GM19467 (cell line): ENCODE data around the gene SEMA3C.

Experiments
- ATAC-seq: cut with Tn5 transposase; IDR thresholded peaks from one replicate; pipeline ENCODE4 v1.9.1; 2021; ENCODE audit warnings: mild to moderate bottlenecking, moderate library complexity; ENCODE audit not compliant: unreplicated experiment

Gene SEMA3C

DNA sequence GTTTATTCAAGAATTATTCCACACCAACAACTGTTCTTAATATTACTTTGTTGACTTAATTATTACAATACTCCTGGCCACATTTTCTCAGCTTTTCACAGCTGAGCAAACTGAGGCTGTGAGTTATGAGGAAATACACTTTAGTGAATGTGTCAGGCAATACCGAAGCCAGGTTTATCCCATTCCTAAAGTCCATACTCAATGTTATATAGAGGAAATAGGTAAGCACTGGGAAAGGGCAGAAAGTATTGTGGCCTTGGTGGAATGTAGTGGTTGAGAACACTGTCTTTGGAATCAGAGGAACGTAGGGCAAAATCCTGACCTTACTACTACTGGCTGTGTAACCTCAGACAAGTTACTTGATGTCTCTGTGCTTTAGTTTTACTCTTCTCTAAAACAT lies 169.6 kb downstream of the SEMA3C start:
- no peak for ATAC-seq

DNA sequence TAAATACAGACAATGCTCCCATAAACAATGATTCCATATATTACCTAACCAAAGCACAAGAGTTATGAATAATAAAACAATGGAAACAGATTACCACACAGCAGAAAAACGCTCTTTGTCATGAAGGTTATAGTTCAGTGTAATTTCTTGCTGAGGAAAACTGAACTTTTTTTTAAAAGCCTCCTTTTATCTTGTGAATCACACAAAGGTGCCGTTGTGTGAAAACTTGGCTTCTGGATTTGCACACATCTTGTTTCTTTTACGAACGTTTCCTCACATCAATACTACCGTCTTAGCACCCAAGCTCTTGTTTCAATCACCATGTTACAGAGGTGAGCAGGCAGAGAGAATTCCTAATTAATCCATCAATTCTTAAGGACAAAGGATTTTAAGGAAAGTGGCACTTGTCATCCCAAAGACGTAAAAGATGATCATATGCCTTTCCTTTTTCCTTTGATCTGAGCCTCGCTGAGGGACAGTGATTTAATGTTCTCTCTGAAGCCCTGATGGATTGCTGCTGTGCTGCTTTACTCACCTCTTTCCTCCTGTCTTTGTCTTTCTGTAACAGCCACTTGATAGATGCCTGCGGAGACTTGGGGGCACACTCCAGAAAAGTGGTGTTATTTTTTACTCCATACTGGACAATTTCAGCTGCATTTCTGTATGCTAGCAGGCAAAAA lies 170.3 kb downstream of the SEMA3C start:
- no peak for ATAC-seq

DNA sequence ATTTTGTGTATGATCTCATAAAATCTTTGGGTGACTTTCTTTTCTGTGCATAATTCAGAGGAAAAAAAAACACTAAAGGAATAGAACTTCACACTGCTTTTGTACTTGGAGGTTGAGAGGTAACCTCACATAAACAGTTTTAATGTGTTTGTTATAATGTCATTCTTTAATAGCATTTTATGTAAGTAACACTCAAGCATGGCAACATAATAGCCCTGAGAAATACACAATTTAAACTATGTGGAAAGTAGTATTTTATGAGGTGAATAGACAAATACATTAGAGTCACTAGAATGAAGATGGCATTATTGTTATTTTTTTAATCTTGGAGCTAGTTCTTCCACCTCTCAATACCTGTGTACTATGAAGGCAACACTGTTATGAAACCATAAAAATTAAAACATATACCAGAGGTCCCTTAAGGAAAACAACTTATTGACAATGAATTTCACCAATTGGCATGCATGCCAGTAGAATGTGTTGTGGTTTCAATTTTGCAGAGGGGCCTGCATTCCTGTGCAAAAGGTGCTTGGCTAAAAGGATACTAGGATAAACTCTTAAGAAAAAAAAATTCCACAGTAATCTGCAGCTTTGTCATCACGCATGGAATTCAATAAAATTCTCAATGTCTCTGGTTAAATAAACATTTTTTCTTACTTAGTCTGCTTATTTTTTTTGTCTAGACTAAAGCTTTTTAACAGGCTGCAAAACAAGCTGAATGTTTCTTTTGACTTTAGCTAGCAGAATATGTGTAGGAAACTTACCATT lies 177.9 kb downstream of the SEMA3C start:
- no peak for ATAC-seq

DNA sequence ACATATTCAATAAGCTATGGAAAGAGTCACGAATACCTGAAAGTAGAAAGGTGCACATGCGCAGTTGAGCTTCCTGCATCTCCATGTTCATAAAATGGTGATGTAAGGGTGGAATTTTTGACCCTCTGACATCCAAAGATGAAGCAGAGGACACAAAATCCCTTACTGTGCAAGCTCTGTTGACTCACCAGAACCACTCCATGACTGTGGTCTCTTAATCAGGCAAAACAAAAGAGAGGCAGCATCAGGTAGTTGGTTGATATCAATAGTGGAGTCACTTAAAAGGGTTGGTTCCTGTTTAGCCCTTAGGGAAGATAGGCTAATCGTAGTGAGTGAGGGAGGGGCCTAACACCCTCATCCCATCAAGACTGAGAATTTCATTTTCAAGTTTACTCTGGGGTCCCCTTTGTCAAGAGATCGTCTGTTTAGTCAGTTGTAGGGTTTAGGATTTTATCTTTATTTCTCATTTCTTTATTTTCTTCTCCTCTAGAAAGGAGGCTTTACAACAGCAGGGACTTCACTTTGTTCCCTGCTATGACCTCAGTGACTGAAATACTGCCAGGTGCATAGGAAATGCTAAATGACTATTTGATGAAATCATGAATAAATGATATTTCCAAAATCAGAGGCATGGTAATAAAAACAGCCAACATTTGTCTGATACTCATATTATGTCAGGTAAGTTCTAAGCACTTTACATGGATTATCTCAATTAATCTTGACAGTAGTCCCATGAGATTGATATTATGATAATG lies 182.3 kb downstream of the SEMA3C start:
- no peak for ATAC-seq

DNA sequence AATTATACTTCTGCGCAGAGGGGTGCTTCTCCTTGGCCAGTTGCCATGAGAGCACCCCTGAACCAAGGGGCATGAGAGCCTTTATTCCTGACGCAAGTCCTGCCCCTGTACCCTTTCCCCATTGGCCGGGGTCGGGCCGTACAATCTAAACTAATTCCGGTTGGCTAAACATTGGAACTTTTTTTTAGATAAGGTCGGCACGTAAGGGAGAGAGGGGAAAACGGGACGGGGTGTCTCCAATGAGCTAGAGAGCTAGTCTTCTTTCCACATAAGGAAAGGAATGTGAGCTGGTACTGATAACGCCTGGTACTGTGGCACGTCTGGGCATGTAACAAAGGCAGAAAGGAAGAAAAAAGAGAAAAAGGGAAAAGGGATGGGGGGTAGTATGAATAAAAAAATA lies 183.5 kb downstream of the SEMA3C start:
- ATAC-seq = no peak

DNA sequence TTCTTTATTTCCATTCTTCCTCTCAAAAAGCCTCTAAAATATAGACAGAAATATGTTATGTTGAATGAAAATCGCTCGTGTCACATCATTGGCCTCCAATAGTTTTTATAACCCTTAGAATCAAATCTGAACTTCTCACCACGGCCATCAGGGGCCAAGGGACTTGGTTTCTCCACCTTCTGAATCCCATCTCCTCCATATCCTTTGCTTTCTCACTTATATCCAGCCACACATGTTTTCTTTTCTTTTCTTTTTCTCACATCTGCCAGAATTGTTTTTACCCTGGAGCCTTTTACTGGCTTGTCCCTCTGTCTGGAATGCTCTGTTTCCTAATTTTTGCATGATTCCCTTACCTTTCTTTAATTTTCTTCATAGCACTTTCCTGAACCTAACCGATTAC lies 184.8 kb downstream of the SEMA3C start:
- ATAC-seq = no peak

DNA sequence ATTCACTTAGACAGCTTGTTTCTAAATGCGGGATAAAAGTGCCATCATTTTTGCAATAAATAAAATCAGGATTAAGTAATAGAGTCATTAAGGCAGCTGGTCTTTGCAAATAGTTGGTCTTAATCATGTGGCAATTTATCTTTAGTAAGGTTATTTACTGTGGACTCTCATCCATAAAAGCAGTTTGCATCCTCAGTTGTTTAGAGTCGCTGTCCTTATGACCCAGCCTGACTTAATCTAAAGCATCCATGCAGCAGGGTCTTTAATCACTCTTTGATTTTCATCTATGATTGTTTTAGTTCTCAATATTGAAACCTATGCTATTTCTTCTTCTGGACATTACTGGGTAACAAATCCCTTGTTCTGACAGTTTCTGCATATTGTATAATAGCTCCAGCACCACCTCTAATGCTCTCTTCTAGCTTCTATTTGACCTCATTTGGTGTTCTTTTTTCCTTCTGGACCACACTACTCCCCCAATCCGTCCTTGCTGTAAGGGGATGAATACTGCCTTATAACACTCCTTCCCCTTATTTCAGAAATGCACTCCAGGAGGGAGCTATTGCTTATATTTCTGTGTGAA lies 185.4 kb downstream of the SEMA3C start:
- ATAC-seq = no peak

DNA sequence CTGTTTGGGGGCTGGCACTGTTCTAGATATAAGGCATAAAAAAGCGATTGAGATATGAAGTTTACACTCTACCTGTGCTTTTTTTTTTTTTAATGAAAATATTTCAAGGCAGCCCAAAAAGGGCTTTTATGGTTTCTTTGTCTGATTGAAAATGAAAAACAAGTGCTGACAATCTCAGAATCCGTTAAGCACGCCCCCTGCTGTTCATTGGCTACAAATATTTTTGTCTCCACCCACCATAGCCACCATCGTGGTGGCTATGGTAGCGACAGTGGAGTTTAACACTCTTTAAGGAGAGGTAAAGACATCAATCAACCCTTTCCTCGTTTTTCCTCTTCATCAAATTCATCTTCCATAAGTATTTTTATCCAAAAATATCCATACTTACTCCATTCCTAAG lies 186.2 kb downstream of the SEMA3C start:
- ATAC-seq = no peak

DNA sequence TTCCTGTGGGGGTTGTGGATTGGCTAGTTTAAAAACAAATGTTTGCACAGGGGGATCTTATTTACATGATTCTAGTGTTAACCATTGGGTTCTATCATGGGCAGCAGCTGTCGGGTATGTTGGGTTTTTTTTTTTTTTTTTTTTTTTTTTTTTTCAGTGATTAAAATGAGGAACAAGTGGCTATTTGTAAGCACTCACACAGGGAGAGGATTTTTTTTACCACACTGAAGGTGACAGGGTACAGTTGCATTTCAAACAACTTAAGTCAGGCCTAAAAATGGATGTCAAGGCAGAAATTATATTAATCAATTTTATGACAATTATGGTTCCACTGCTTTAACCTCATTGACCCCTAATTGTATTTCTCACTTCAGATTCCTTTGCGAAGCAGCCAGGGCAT lies 187.6 kb downstream of the SEMA3C start:
- no peak for ATAC-seq

DNA sequence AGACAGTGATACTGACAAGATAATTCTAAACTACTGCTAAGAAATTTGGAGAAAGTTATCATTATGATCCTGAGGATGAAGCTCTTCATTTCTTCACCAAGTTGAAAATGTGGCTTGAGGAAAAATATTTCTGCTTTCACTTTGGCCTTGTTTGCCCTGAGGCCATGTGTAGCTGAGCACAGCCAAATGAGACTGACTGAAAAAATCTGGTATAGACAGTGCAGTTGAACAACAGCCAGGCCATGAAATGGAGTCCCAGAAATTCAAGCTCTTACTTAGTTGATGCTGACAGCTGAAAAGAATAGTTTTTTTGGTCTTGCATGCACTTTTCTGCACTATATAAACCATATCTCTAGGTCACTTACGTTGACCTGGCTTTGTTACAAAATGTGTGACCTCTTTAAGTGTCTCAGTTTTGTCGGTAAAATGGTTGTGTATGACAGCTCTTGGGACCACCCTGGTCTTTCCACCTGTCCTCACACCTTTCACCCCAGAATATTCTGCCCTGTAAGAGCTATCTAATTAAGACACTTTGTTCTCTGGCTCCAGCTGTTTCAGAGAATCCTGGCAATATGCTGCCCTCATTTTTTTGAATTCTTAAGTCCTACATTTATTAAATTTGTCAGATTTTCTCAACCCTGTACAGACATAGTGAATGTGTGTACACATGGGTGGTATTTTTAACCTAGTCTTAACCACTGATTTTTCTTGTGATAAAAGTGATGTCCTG lies 189.1 kb downstream of the SEMA3C start:
- no peak for ATAC-seq

DNA sequence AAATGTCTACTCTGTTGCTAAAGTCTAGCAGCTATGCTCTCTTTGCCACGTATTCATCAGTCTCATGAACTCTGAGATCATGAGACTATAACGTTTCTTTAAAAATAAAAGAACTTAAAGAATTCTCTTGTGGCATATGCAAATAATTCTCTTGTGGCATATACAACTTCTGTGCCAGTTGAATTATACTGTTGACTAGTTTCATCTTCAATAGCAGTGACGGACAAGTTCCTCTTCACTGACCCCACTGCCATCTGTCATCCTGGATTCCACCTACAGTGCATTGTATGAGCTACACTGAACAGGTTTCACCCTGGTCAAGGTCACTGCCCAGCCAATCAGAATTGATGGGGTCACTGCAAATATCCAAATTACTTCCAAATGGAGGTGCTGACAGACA lies 192.2 kb downstream of the SEMA3C start:
- ATAC-seq = no peak

DNA sequence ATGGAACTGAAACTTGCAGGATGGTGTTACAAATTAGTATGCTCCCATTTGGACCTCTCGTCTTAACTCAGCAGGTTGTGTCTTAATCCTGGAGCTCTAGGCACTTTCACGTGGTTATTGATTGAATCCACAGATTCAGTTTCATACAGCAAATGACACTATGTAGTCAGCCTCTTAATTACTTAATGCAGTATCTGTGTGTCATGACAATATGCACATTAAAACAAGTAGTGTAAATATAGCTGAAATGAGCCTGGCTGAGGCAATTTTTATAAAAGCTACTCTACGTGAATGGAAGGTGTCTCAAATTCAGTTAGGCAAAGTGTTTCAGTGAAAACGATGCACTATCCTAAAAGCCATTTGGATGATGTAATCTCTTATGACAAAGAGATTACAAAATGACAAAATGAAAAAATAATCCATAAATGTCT lies 193.7 kb downstream of the SEMA3C start:
- ATAC-seq = no peak

DNA sequence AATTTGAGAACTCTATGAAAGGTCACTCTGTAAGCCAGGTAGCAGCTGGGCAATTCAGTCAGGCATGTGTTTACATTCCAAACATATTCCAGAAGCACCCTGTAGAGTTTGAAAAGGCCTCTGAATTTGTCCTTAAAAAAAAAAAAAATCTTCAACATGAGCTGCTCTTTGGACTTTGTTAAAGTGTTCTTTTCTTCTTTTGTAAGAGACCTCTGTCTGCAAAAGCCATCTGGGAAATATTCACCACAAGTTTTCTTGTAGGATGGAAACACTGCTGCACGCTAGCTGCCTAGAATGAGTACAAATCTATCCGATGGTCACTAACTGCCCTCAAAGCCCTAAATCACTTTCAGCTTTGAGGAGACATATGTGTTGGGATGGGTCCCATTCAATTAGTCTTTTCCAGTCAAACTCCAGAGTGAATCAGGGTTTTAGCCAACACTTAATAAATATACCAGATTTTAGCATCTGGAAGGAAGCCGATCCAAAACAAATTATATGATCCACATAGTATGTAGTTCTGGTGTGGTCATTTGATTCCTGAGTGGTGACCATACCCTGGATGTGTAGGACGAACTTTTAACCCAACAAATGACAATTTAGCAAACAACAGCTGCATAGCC lies 194.5 kb downstream of the SEMA3C start:
- ATAC-seq = no peak

DNA sequence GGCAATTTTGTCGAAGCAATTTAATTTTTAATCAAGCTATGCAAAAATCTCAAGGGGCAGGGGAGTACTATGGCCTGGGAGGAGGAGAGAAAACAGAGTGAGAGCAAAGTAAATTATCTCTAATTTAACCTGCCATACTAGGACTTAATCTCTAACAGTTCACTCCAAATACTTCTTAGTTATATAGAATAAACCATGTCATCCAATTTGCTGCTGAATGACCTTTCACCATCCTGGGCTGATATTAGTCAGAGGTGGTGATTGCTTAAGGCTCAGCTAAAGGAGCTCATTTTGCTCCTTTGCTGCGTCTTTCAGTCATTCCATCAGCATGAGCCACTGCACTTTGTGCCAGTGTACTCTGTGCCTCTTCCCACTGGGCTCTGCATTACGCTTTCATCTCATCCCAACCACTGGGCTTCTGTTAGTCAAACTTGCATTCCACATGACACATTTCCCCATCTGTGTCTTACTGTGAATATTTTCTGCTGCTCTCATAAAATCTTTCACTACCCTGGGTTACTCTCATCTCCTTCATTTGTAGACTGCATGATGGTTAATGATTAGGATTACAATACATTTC lies 196.1 kb downstream of the SEMA3C start:
- no peak for ATAC-seq

DNA sequence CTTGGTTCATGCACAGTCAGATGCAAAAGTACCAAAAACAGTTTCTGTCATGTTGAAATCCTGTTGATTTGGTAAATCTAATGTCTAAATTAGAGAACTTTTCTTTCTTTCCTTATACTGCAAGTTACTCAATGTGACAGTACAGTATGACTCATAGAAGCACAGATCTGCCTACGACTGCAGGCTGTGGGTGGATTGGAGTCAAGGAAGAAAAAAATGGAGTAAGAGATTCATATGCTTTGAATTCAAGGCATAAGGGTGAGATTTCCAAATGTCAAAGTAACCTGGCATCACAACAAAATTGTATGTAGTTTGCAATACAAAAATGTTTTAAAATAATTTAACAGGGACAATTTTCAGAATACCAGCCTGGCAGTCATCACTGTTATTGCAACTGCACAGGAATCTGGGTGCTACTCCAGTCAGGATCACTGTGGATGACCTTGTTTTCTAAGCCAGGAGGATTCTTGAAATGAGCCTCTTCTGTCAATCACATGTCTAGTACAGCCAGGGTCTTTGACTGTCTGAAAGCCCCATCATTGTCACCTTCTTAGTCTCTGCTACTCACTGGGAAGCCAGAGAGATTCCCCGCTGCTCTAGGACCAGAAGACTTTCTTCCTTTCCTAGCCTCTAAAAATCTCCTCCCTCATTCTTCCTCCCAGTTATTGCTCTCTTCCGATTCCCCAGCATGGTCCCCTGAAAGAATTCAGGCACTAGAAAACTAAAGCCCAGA lies 196.8 kb downstream of the SEMA3C start:
- no peak for ATAC-seq

DNA sequence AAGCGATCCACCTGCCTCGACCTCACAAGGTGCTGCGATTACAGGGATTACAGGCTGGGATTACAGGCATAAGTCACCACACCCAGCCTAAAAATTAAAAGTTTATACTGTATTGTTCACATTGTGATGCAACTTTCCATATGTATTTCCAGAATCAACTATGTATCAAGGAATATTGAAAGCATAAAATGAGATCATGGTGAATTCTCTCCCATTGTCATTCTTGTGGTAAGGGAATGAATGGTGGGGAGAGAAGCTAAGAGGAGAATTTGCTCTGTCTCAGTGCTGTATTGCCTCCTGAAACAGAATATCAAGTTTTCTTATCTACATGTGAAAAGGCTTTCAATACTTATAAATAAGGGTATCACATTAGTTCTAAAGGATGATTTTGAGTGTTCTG lies 198.7 kb downstream of the SEMA3C start:
- no peak for ATAC-seq

DNA sequence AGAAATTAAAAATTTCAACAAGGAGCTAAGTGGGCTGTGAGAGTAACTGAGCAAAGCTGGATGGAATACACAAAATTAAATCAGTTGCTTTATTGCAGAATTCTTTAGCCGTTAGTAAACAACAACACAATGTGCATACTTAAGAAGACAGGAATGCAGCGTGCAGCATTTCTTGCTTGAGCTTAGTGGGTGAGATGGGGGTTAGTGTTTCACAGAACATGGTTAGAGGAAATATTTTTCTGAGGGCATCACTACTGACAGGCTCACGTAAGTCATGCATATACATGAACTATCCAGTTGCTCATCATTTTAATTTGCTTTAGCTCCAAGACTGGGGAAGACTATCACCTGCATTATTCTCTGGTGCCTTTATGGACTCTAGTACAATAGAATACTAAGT lies 199.6 kb downstream of the SEMA3C start:
- ATAC-seq = no peak

DNA sequence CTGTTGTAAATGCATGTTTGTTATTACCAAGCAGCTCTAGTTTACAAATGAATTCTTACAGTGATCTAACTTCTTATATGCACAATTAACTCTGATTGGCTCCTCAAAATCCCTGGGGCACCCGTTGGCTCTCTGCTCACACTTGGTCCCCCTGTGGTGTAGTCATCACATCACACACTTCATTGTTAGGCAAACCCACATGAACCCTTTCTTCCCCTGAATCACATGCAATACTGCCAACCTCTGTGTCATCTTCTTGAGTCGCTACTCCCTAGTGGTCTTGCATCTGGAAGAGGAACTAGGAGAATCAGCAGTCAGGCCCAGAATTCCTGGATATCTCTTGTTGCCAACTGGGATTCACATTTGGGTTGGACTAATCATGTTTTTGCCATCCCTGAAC lies 207.3 kb downstream of the SEMA3C start:
- ATAC-seq = no peak

DNA sequence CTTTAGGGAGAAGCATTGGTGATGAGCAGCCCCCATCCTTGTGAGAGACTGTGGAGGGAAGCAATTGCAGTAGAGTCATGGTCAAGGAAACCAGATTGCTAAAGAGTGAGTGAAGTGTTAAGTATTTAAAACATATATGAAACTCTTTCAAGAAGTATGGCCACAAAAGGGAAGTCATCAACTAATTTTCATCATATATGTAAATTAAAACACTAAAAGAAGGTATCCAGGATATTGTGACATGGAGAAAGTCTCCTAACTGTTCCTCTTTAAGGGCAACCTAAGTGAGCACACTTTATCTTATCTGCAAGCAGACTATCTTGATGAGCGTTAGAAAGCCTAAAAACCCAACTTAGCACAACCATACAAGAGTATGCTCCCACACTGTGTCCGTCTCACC lies 210.7 kb downstream of the SEMA3C start:
- ATAC-seq = no peak
